Measurements from ENCODE around the gene DBX2.

Gene DBX2

GRCh38 chr12:45034861-45035265 is 16.0 kb downstream of the DBX2 start:
- Histone ChIP-seq H3K4me1 (ENCODE audit: insufficient read depth, low read length, severe bottlenecking) (no peaks in the 10 kb centered on the region), H3K27ac (ENCODE audit: low read depth, low read length, poor library complexity, severe bottlenecking) (no peak overlapping the region), H3K4me3 (ENCODE audit: low read depth, low read length, poor library complexity, severe bottlenecking) (no peak overlapping the region), H3K36me3 (ENCODE audit: insufficient read depth, low read length) (no peaks in the 10 kb centered on the region), H3K27me3 (ENCODE audit: insufficient read depth, low read length) (no peaks in the 10 kb centered on the region), H3K9me2 (ENCODE audit: low read depth, low read length) (no peaks in the 10 kb centered on the region), H2AFZ (ENCODE audit: low read length) (no peak overlapping the region), H3K4me2 (ENCODE audit: low read length) (no peak overlapping the region), H3K79me2 (ENCODE audit: insufficient read depth, low read length) (no peaks in the 10 kb centered on the region), H3F3A (ENCODE audit: insufficient read depth, low read length) (no peaks in the 10 kb centered on the region), H3K9me3 (ENCODE audit: low read length) (no peaks in the 10 kb centered on the region), H4K20me1 (ENCODE audit: insufficient read depth, low read length) (no peaks in the 10 kb centered on the region), H3K9ac (ENCODE audit: low read length) (no peak overlapping the region)
- TF ChIP-seq EZH2 (IDR thresholded peaks at IDR 0.05; ENCODE audit: borderline replicate concordance, low read length), result no peak
- TF ChIP-seq CTCF (IDR thresholded peaks at IDR 0.05; ENCODE audit: low read length), result no peak

- Histone ChIP-seq H3K4me3 (ENCODE audit: low read depth, low read length, poor library complexity, severe bottlenecking) (no peak overlapping the region), H3K9me2 (ENCODE audit: low read depth, low read length) (no peaks in the 10 kb centered on the region), H3K9me3 (ENCODE audit: low read length) (no peaks in the 10 kb centered on the region), H3F3A (ENCODE audit: insufficient read depth, low read length) (no peaks in the 10 kb centered on the region), H3K4me1 (ENCODE audit: insufficient read depth, low read length, severe bottlenecking) (no peaks in the 10 kb centered on the region), H3K4me2 (ENCODE audit: low read length) (no peak overlapping the region), H3K27me3 (ENCODE audit: insufficient read depth, low read length) (no peaks in the 10 kb centered on the region), H3K36me3 (ENCODE audit: insufficient read depth, low read length) (no peaks in the 10 kb centered on the region), H3K9ac (ENCODE audit: low read length) (no peak overlapping the region), H3K27ac (ENCODE audit: low read depth, low read length, poor library complexity, severe bottlenecking) (no peak overlapping the region), H2AFZ (ENCODE audit: low read length) (no peak overlapping the region), H4K20me1 (ENCODE audit: insufficient read depth, low read length) (no peaks in the 10 kb centered on the region), H3K79me2 (ENCODE audit: insufficient read depth, low read length) (no peaks in the 10 kb centered on the region)
- TF ChIP-seq CTCF (IDR thresholded peaks at IDR 0.05; ENCODE audit: low read length) (no peak), EZH2 (IDR thresholded peaks at IDR 0.05; ENCODE audit: borderline replicate concordance, low read length) (no peak)
Measured at GRCh38 chr12:45017916-45018315, 33.0 kb downstream of the DBX2 start.

- Histone ChIP-seq H3F3A (ENCODE audit: insufficient read depth, low read length) (no peaks in the 10 kb centered on the region), H3K9ac (ENCODE audit: low read length) (no peak overlapping the region), H3K27ac (ENCODE audit: low read depth, low read length, poor library complexity, severe bottlenecking) (no peak overlapping the region), H3K36me3 (ENCODE audit: insufficient read depth, low read length) (no peaks in the 10 kb centered on the region), H4K20me1 (ENCODE audit: insufficient read depth, low read length) (no peaks in the 10 kb centered on the region), H3K4me2 (ENCODE audit: low read length) (no peak overlapping the region), H3K9me3 (ENCODE audit: low read length) (no peaks in the 10 kb centered on the region), H3K9me2 (ENCODE audit: low read depth, low read length) (no peaks in the 10 kb centered on the region), H3K79me2 (ENCODE audit: insufficient read depth, low read length) (no peaks in the 10 kb centered on the region), H3K4me1 (ENCODE audit: insufficient read depth, low read length, severe bottlenecking) (no peaks in the 10 kb centered on the region), H2AFZ (ENCODE audit: low read length) (no peak overlapping the region), H3K27me3 (ENCODE audit: insufficient read depth, low read length) (no peaks in the 10 kb centered on the region), H3K4me3 (ENCODE audit: low read depth, low read length, poor library complexity, severe bottlenecking) (no peak overlapping the region)
- TF ChIP-seq EZH2 (IDR thresholded peaks at IDR 0.05; ENCODE audit: borderline replicate concordance, low read length) (no peak), CTCF (IDR thresholded peaks at IDR 0.05; ENCODE audit: low read length) (no peak)
Measured at GRCh38 chr12:45014396-45014795, 36.5 kb downstream of the DBX2 start.

All from OCI-LY1 (cell line).